ENCODE measurements around the gene OCSTAMP. TPM values are rescaled to one million over a fixed set of nuclear protein-coding genes. Genes with fewer than 3 reads are reported as not detected.

Gene OCSTAMP
- total RNA-seq, 1 donor from 2014 or later: not detected

DNA sequence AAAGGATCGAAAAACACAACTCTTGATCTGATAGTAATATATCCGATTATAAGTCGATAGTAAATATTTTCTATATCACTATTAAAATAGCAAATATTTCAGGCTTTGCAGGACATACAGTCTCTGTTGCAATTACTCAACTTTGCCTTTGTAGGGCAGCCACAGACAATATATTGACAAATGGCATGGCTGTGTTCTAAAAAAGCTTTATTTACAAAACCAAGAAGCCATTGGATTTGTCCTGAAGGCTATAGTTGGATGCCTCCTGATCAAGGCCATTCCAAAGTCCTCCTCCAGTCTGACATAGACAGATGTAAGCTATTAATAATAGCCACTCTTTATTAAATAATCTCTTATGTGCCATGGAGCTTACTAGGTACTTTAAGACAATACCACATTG is 5.9 kb downstream of the OCSTAMP start:
- H3K4me1 Mint-ChIP-seq (ENCODE audit: low read depth, unreplicated experiment): no peaks in the 10 kb centered on the region
- H3K4me3 Mint-ChIP-seq (ENCODE audit: unreplicated experiment): no peak overlapping the region
- Histone ChIP-seq H3K4me3 (ENCODE audit: insufficient read depth, low read depth, low read length) (no peak overlapping the region), H3K27ac (ENCODE audit: low read depth, low read length) (no peak overlapping the region), H2AFZ (ENCODE audit: low read depth, low read length) (no peak overlapping the region), H3K4me2 (ENCODE audit: low read length) (no peak overlapping the region), H4K20me1 (ENCODE audit: insufficient read depth, low read length) (no peaks in the 10 kb centered on the region), H3K4me1 (ENCODE audit: insufficient read depth, low read length) (no peaks in the 10 kb centered on the region), H3K9me3 (ENCODE audit: insufficient read depth, low read depth, low read length) (no peaks in the 10 kb centered on the region), H3K79me2 (ENCODE audit: insufficient read depth, low read length) (no peaks in the 10 kb centered on the region), H3K36me3 (ENCODE audit: insufficient read depth, low read length) (no peaks in the 10 kb centered on the region), H3K9ac (ENCODE audit: low read length) (no peak overlapping the region), H3K27me3 (ENCODE audit: insufficient read depth, low read length) (peaks cover 8% of the 10 kb centered on the region)
- H3K27me3 Mint-ChIP-seq (ENCODE audit: low read depth, unreplicated experiment): peaks cover 4% of the 10 kb centered on the region
- DNase-seq (ENCODE audit: low read depth) (no peak), FAIRE-seq (no peak)
- H3K9me3 Mint-ChIP-seq (ENCODE audit: unreplicated experiment): no peaks in the 10 kb centered on the region
- H3K36me3 Mint-ChIP-seq (ENCODE audit: low read depth, unreplicated experiment): no peaks in the 10 kb centered on the region
- H3K27ac Mint-ChIP-seq (ENCODE audit: unreplicated experiment): no peak overlapping the region
- no peak for TF ChIP-seq EZH2 (IDR thresholded peaks at IDR 0.05; ENCODE audit: insufficient read depth, low read length)
- TF ChIP-seq, protein P1, sequence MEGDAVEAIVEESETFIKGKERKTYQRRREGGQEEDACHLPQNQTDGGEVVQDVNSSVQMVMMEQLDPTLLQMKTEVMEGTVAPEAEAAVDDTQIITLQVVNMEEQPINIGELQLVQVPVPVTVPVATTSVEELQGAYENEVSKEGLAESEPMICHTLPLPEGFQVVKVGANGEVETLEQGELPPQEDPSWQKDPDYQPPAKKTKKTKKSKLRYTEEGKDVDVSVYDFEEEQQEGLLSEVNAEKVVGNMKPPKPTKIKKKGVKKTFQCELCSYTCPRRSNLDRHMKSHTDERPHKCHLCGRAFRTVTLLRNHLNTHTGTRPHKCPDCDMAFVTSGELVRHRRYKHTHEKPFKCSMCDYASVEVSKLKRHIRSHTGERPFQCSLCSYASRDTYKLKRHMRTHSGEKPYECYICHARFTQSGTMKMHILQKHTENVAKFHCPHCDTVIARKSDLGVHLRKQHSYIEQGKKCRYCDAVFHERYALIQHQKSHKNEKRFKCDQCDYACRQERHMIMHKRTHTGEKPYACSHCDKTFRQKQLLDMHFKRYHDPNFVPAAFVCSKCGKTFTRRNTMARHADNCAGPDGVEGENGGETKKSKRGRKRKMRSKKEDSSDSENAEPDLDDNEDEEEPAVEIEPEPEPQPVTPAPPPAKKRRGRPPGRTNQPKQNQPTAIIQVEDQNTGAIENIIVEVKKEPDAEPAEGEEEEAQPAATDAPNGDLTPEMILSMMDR (IDR thresholded peaks at IDR 0.05; ENCODE audit: insufficient read depth, low read depth, low read length): no peak

DNA sequence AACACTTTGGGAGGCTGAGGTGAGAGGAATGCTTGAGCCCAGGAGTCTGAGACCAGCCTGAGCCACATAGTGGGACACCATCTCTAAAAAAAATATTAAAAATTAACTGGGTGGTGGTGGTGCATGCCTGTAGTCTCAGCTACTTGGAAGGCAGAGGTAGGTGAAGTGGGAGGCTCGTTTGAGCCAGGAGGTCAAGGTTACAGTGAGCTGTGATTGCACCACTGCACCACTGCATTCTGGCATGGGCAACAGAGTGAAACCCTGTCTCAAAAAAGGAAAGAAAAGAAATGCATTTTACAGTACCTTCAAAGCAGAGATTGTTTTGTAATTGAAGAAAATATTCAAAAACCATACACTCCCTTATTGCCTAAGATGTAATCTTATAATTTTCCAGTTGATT is 6.5 kb downstream of the OCSTAMP start:
- FAIRE-seq: no peak
- Histone ChIP-seq H3K27me3 (ENCODE audit: insufficient read depth, low read length) (peaks cover 8% of the 10 kb centered on the region), H3K9me3 (ENCODE audit: insufficient read depth, low read depth, low read length) (no peaks in the 10 kb centered on the region), H3K79me2 (ENCODE audit: insufficient read depth, low read length) (no peaks in the 10 kb centered on the region), H3K4me1 (ENCODE audit: insufficient read depth, low read length) (no peaks in the 10 kb centered on the region), H3K4me2 (ENCODE audit: low read length) (no peak overlapping the region), H2AFZ (ENCODE audit: low read depth, low read length) (no peak overlapping the region), H3K36me3 (ENCODE audit: insufficient read depth, low read length) (no peaks in the 10 kb centered on the region), H4K20me1 (ENCODE audit: insufficient read depth, low read length) (no peaks in the 10 kb centered on the region), H3K27ac (ENCODE audit: low read depth, low read length) (no peak overlapping the region), H3K4me3 (ENCODE audit: insufficient read depth, low read depth, low read length) (no peak overlapping the region), H3K9ac (ENCODE audit: low read length) (no peak overlapping the region)
- TF ChIP-seq, protein P1 (IDR thresholded peaks at IDR 0.05; ENCODE audit: insufficient read depth, low read depth, low read length): no peak
- TF ChIP-seq EZH2 (IDR thresholded peaks at IDR 0.05; ENCODE audit: insufficient read depth, low read length): no peak
- DNase-seq (ENCODE audit: low read depth): no peak
- H3K9me3 Mint-ChIP-seq (ENCODE audit: unreplicated experiment): no peaks in the 10 kb centered on the region
- no peaks in the 10 kb centered on the region for H3K4me1 Mint-ChIP-seq (ENCODE audit: low read depth, unreplicated experiment)
- H3K27me3 Mint-ChIP-seq (ENCODE audit: low read depth, unreplicated experiment): peaks cover 10% of the 10 kb centered on the region
- no peak overlapping the region for H3K4me3 Mint-ChIP-seq (ENCODE audit: unreplicated experiment)
- no peaks in the 10 kb centered on the region for H3K36me3 Mint-ChIP-seq (ENCODE audit: low read depth, unreplicated experiment)
- no peak overlapping the region for H3K27ac Mint-ChIP-seq (ENCODE audit: unreplicated experiment)

DNA sequence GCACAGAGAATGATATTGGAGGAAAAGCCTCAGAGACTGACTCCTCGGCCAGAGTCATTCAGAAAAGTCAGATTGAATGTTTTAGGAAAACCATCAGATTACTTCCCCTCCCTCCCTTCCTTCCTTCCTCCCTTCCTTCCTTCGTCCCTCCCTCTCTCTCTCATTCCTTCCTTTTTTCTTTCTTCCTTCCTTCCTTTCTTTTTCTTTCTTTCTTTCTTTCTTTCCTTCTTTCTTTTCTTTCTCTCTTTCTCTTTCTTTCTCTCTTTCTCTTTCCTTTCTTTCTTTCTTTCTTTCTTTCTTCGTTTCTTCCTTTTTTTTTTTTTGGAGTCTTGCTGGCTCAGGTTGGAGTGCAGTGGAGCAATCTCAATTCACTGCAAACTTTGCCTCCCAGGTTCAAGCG is 7.4 kb downstream of the OCSTAMP start:
- H4K20me1 ChIP-seq (ENCODE audit: insufficient read depth, low read length): no peaks in the 10 kb centered on the region
- no peak overlapping the region for H3K27ac ChIP-seq (ENCODE audit: low read depth, low read length)
- no peak overlapping the region for H2AFZ ChIP-seq (ENCODE audit: low read depth, low read length)
- H3K4me2 ChIP-seq (ENCODE audit: low read length): no peak overlapping the region
- peaks cover 14% of the 10 kb centered on the region for H3K27me3 Mint-ChIP-seq (ENCODE audit: low read depth, unreplicated experiment)
- FAIRE-seq: no peak
- H3K36me3 Mint-ChIP-seq (ENCODE audit: low read depth, unreplicated experiment): no peaks in the 10 kb centered on the region
- no peaks in the 10 kb centered on the region for H3K4me1 Mint-ChIP-seq (ENCODE audit: low read depth, unreplicated experiment)
- H3K4me1 ChIP-seq (ENCODE audit: insufficient read depth, low read length): no peaks in the 10 kb centered on the region
- no peaks in the 10 kb centered on the region for H3K79me2 ChIP-seq (ENCODE audit: insufficient read depth, low read length)
- no peak overlapping the region for H3K27ac Mint-ChIP-seq (ENCODE audit: unreplicated experiment)
- H3K4me3 Mint-ChIP-seq (ENCODE audit: unreplicated experiment): no peak overlapping the region
- no peak overlapping the region for H3K9ac ChIP-seq (ENCODE audit: low read length)
- peaks cover 8% of the 10 kb centered on the region for H3K27me3 ChIP-seq (ENCODE audit: insufficient read depth, low read length)
- no peak for DNase-seq (ENCODE audit: low read depth)
- TF ChIP-seq, protein P1 (IDR thresholded peaks at IDR 0.05; ENCODE audit: insufficient read depth, low read depth, low read length): no peak
- no peak for TF ChIP-seq EZH2 (IDR thresholded peaks at IDR 0.05; ENCODE audit: insufficient read depth, low read length)
- no peaks in the 10 kb centered on the region for H3K9me3 ChIP-seq (ENCODE audit: insufficient read depth, low read depth, low read length)
- H3K9me3 Mint-ChIP-seq (ENCODE audit: unreplicated experiment): no peaks in the 10 kb centered on the region
- no peaks in the 10 kb centered on the region for H3K36me3 ChIP-seq (ENCODE audit: insufficient read depth, low read length)
- H3K4me3 ChIP-seq (ENCODE audit: insufficient read depth, low read depth, low read length): no peak overlapping the region

Data from astrocyte (in vitro differentiated cells and primary cell).